H54 (cell line): ENCODE measurements around the gene VIPR1.

Source experiments
- DNase-seq: peaks from one replicate; pipeline ENCODE4 v3.0.0; 2011; ENCODE audit warnings: low spot score, mixed read lengths; ENCODE audit not compliant: insufficient read length
- FAIRE-seq: peaks from 3 replicates; lab custom pipeline; 2011; peaks lifted over from hg19 to GRCh38; lab: Jason Lieb, UNC
- POLR2A ChIP-seq: IDR thresholded peaks from 2 replicates; pipeline ENCODE4 v1.6.1; 2011; ENCODE audit warnings: low read depth, mild to moderate bottlenecking, low read length

The VIPR1 gene

DNA sequence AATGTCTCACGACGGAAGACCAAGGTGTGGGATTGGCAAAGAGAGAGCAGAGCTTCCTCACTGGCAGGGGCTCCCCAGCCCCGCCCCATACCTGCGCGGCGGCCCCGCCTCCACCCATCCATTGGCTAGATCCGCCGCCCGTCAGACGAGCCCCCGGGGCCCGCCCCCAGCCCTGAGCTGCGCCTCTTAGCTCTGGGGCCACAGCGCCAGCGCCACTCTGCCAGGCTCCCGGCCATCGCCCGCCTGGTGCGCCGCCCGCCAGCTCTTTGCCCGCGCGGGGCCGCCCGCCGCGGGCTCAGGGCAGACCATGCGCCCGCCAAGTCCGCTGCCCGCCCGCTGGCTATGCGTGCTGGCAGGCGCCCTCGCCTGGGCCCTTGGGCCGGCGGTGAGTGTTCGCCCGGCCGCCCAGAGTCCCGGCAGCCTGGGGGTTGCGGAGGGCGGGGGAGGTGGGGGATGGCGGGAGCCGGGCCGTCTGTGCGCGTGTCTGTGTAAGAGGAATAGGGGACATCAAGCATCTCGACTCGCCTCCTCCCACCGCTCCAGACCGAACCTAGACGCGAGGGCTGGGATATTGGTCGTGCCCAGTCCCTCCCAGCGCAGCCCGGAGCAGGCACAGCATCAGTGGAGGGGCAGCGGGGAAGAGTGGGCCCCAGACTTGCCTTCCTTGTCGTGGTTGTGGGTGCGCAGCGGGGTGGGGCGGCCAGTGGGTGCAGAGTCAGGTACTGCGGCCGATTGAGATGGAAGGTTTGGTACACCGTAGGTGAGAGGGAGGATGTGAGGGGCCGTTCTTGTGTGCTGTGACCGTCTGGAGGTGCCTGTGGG, at the start of gene VIPR1:
Gene VIPR1, plus strand, starts transcription at position 215 of the 822 bp plus-strand sequence. Its CDS starts 93 bp downstream, at position 308.
- TF ChIP-seq POLR2A, result no peak
- FAIRE-seq (no peak), DNase-seq (no peak)

GRCh38 chr3:42456211-42456610, 46.2 kb upstream of the VIPR1 start:
- DNase-seq (no peak), FAIRE-seq (no peak)
- no peak for TF ChIP-seq POLR2A

DNA sequence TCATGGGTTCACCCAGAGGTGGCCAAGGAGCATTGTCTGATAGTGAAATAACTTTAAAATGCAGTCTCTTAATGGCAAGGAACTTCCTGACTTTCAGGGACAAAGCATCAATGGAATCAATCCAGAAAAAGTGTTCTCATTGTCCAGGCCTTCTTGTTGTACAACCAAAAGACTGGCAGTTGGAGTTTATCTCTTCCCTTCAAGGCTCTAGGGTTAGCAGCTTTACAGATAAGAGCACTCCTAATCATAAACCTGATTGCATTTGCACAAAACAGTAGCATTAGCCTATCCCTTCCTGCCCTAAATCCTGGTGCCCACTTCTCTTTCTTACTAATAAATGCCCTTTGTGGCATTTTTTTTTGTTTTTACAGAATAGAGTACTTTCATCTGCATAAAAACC, 43.3 kb upstream of the VIPR1 start:
- no peak for DNase-seq
- TF ChIP-seq POLR2A, result no peak
- FAIRE-seq, result no peak

DNA sequence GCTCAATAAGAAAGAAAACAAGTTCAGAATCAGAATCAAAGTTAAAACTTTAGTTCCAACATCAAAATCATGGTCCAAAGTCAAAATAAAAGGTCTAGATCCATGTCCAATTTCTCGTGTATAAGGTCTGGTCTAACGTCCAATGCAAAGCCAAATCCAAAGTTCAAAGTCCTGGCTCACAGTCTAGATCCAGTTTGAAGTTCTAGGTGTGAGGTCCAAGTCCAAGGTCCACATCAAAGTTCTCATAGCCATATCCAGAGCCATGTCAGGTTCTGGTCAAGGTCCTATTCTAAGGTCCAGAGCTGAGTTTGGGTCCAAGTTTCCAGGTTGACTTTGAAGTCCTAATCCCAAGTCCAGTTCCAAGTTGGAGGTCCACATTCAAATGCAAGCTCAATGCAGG, 40.7 kb upstream of the VIPR1 start:
- TF ChIP-seq POLR2A, result no peak
- DNase-seq (no peak), FAIRE-seq (no peak)

DNA sequence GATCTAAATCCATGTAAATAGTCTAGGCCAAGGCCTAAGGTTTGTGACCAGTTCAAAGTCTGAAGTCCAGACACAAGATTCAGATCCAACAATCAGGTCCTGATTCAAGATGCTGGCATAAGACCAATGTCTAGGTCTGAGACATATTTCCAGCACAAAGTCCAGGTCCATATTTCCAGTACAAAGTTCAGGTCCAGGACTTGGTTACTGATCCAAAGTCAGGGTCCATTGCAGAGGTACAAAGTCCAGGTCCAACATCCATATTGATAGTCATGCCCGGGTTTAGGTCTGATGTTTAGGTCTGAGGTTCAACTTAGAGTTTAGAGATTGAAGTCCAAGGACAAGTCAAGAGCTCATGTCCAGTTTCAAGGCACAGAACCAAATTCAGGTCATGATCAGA, 39.4 kb upstream of the VIPR1 start:
- FAIRE-seq (no peak), DNase-seq (no peak)
- TF ChIP-seq POLR2A, result no peak

DNA sequence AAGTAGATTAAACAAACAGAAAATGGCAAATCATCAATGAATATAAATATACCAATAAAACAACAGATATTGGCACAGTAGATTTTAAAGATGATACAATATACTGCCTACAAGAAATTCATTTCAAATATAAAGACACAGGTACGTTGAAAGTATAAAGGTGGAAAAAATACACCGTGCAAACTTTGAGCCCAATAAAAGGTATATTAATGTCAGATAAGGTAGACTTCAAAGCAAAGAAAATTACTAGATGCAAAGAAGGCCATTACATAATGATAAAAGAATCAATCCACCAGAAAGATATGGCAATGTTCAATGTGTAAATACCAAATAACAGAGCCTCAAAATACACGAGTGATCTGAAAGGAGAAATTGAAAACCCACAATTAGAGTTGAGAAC, 34.3 kb upstream of the VIPR1 start:
- no peak for TF ChIP-seq POLR2A
- DNase-seq (no peak), FAIRE-seq (no peak)

DNA sequence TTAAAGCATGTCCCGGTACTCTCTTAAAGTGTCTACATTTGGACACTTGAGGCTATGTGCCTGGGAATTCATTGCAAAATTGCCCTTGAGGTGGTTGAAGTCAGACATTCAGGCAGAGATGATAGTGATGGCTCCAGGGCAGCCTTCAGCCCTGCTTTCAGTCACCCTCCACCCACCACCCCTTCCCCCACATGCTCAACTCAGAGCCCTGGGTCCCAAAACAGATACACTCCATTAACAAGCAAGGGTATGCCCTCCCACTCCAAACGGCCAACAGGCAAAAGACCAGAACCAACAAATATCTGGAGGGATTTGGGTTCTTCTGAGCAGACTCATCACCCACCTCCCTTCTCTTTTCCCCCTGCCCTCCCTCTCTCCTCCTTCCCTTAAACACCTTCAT, 29.9 kb upstream of the VIPR1 start:
- FAIRE-seq, result no peak
- no peak for TF ChIP-seq POLR2A
- no peak for DNase-seq

GRCh38 chr3:42473083-42473932, 29.1 kb upstream of the VIPR1 start:
- FAIRE-seq (no peak), DNase-seq (no peak)
- no peak for TF ChIP-seq POLR2A

- DNase-seq (no peak), FAIRE-seq (no peak)
- TF ChIP-seq POLR2A, result no peak
Measured at GRCh38 chr3:42476225-42477125, 26.0 kb upstream of the VIPR1 start.

DNA sequence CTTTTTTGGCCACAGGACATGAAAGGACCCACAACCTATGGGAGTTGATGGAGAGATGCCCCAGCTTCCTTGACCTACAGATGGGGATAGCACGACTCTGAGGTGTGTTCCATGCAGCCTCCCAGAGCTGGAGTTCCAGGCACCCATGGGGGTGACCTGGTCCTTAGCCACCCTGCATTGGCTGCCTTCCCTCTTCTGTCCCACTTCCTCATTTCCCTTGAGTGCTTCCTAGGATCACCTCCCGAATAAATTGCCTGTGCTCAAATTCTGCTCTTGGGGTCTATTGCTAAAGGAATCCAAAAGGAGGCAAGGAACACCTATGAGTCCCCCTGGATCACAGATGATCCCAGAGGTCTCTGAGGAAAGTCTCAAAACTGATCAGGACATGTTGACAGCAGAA, 24.7 kb upstream of the VIPR1 start:
- TF ChIP-seq POLR2A, result no peak
- DNase-seq, result no peak
- FAIRE-seq, result no peak

DNA sequence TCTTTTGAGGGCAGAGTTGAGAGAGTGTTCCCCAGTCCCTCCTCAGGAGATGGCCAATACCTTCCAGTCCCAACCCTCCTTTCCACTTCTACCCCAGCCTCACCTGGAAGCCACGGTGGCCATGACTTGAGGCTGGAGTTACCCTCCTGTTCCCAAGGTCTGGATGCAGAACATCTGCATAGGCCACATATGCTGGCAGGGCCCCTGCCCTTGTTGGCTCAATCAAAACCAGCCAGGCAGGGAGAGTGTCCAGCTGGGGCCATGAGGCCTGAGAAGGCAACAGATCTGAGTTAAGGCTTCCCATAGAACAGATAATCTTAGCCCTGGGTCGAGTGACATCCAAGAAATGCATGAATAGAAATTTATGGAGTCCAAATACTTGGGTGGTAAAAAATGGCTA, 23.6 kb upstream of the VIPR1 start:
- no peak for DNase-seq
- TF ChIP-seq POLR2A, result no peak
- FAIRE-seq, result no peak

GRCh38 chr3:42486814-42487565, 15.5 kb upstream of the VIPR1 start:
- FAIRE-seq, result no peak
- TF ChIP-seq POLR2A, result no peak
- DNase-seq, result no peak

DNA sequence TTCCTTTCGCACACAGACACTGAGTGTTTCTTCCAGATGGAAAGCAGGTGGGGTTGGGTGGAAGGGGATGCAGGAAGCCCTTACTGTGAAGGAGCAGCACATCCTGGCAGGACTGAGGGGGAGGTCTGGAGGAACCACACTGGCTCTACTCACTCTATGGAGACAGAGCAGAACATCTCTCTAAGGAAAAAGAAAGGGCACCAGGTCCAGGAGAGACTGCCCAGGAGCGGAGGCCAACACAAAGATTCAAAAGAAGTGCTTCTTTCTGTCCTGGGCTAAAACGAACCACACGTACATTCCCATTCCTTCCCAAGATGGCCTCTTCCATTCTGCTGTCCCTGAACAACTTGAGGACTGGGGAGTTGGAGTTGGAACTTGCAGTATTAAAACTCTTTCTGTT, 13.8 kb upstream of the VIPR1 start:
- FAIRE-seq (no peak), DNase-seq (no peak)
- TF ChIP-seq POLR2A, result no peak
